ENCODE measurements around the gene NFIA. TPM values are rescaled to one million over a fixed set of nuclear protein-coding genes. Genes with fewer than 3 reads are reported as not detected.

NFIA gene
- polyA plus RNA-seq, 1 donor (not counting 4 experiments of a cell fraction or from before 2014, with no cell fraction given): 14.7 TPM

DNA sequence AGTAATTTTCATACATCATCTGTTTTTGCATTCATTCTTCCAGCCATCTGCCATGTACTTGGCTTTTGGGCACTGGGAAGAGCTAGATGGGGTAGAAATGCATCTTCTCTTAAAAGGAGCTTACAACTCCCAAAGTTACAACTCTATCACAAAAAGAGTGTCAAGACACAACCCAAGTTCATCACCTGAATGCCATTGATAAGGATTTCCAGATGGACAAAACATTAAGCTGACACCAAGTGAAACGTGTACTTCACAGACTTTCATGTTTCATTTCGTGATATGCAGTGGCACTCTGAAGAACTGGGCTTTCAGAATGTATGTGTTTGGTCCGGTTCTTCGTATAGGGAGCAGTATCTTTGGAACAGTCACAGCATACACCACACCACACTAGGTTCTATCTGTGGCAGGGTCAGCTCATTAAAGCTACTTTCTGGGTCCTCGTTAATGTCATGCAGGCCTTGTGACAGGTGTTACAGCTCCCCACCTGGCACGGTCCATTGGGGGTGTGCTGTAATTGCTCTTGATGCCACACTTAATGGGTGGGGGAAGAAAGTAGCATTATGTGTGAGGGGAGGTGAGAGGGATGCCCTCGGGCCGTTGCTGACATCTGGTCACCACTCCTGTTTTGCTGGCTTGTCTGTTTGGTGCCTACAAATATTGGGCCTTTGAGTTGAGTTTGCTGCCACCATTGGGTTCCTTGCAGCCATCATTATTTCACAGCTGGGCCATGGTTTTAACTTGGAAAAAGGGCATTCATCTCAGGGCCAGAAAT lies 164.9 kb downstream of the NFIA start:
- Histone ChIP-seq H2AFZ (ENCODE audit: control insufficient read depth, low read length) (no peak overlapping the region), H3K4me3 (ENCODE audit: control insufficient read depth in 2 of 3, extremely low read depth in 1 of 3, insufficient read depth in 2 of 3, low read depth in 1 of 3, low read length in 3 of 3) (no peak overlapping the region), H3K9me1 (ENCODE audit: control insufficient read depth, extremely low read depth, insufficient read depth, low read length) (no peaks in the 10 kb centered on the region), H3K9ac (ENCODE audit: control insufficient read depth, extremely low read depth, insufficient read depth, low read length) (no peak overlapping the region), H3K4me2 (ENCODE audit: control insufficient read depth, extremely low read depth, insufficient read depth, low read depth, low read length) (no peak overlapping the region), H3K27ac (ENCODE audit: control insufficient read depth, insufficient read depth, low read length) (no peak overlapping the region), H3K9me3 (ENCODE audit: control insufficient read depth, low read depth, low read length) (no peaks in the 10 kb centered on the region), H3K27me3 (ENCODE audit: control insufficient read depth, extremely low read depth, insufficient read depth, low read length) (no peaks in the 10 kb centered on the region), H3K4me1 (ENCODE audit: control insufficient read depth, extremely low read depth, insufficient read depth, low read length) (peaks cover 6% of the 10 kb centered on the region), H4K20me1 (ENCODE audit: control insufficient read depth, extremely low read depth, insufficient read depth, low read length) (no peaks in the 10 kb centered on the region), H3K79me2 (ENCODE audit: control insufficient read depth, insufficient read depth, low read length) (no peaks in the 10 kb centered on the region), H3K36me3 (ENCODE audit: control insufficient read depth in 2 of 2, extremely low read depth in 1 of 2, insufficient read depth in 2 of 2, low read length in 2 of 2) (no peaks in the 10 kb centered on the region)
- no peak for DNase-seq (ENCODE audit: low read depth, low spot score)
- TF ChIP-seq, protein P1, sequence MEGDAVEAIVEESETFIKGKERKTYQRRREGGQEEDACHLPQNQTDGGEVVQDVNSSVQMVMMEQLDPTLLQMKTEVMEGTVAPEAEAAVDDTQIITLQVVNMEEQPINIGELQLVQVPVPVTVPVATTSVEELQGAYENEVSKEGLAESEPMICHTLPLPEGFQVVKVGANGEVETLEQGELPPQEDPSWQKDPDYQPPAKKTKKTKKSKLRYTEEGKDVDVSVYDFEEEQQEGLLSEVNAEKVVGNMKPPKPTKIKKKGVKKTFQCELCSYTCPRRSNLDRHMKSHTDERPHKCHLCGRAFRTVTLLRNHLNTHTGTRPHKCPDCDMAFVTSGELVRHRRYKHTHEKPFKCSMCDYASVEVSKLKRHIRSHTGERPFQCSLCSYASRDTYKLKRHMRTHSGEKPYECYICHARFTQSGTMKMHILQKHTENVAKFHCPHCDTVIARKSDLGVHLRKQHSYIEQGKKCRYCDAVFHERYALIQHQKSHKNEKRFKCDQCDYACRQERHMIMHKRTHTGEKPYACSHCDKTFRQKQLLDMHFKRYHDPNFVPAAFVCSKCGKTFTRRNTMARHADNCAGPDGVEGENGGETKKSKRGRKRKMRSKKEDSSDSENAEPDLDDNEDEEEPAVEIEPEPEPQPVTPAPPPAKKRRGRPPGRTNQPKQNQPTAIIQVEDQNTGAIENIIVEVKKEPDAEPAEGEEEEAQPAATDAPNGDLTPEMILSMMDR (optimal IDR thresholded peaks at IDR 0.05 in 1 of 3, IDR thresholded peaks at IDR 0.05 in 1 of 3, conservative IDR thresholded peaks at IDR 0.05 in 1 of 3; ENCODE audit: extremely low read depth in 1 of 3, insufficient read depth in 2 of 3, low read length in 3 of 3): no peak
- TF ChIP-seq EZH2 (IDR thresholded peaks at IDR 0.05; ENCODE audit: low read length): no peak
- no peak for FAIRE-seq
- dilution Hi-C loops (cut with MboI; ENCODE audit: extremely low pct_ligation_motif_present, low sequenced_read_pairs): no loop called here

DNA sequence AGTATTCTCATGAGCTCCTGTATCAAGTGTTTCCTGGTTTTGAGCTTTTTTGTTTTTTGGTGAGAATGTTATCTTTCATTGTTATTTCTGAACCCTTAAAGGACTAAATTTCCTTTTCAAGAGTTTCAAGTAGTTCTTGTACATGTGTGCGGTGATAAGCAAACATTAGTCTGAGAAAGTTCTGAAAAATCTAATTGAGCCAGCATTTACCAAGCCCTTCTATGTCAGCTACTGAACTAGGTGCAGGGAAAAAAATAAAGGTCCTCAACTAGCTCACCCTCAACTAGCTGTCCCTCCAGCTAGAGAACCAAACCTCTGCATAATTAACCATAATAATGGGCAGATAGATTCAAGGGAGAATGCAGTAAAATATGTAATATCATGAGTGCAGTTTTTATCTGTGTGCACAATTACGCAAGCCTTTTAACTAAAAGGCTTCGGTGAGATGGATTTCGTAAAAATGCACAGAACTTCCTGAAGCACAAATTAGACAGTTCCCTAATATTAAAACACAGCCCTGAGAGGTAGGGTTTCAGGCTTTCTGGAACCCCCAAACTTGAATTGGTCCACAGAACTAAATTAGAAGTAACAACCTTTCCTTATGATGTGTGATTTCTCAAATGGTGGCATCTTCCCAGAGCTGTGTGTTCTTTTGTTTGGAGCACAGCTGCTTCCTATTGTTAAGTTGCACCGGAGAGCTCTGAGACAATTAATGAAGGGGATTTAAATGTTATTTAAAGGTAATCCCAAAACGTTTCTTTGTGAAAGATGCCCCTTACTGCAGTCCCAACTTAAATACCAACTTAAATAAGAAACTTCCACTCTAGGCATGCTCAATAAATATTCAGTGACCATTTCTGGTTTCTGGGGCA lies 165.8 kb downstream of the NFIA start:
- Histone ChIP-seq H3K4me2 (ENCODE audit: control insufficient read depth, extremely low read depth, insufficient read depth, low read depth, low read length) (no peak overlapping the region), H3K4me3 (ENCODE audit: control insufficient read depth in 2 of 3, extremely low read depth in 1 of 3, insufficient read depth in 2 of 3, low read depth in 1 of 3, low read length in 3 of 3) (no peak overlapping the region), H3K79me2 (ENCODE audit: control insufficient read depth, insufficient read depth, low read length) (peaks cover 3% of the 10 kb centered on the region), H3K9ac (ENCODE audit: control insufficient read depth, extremely low read depth, insufficient read depth, low read length) (no peak overlapping the region), H3K27me3 (ENCODE audit: control insufficient read depth, extremely low read depth, insufficient read depth, low read length) (no peaks in the 10 kb centered on the region), H3K4me1 (ENCODE audit: control insufficient read depth, extremely low read depth, insufficient read depth, low read length) (peaks cover 7% of the 10 kb centered on the region), H4K20me1 (ENCODE audit: control insufficient read depth, extremely low read depth, insufficient read depth, low read length) (no peaks in the 10 kb centered on the region), H3K27ac (ENCODE audit: control insufficient read depth, insufficient read depth, low read length) (no peak overlapping the region), H2AFZ (ENCODE audit: control insufficient read depth, low read length) (no peak overlapping the region), H3K9me1 (ENCODE audit: control insufficient read depth, extremely low read depth, insufficient read depth, low read length) (no peaks in the 10 kb centered on the region), H3K9me3 (ENCODE audit: control insufficient read depth, low read depth, low read length) (no peaks in the 10 kb centered on the region), H3K36me3 (ENCODE audit: control insufficient read depth in 2 of 2, extremely low read depth in 1 of 2, insufficient read depth in 2 of 2, low read length in 2 of 2) (no peaks in the 10 kb centered on the region)
- dilution Hi-C loops (cut with MboI; ENCODE audit: extremely low pct_ligation_motif_present, low sequenced_read_pairs): no loop called here
- TF ChIP-seq, protein P1 (optimal IDR thresholded peaks at IDR 0.05 in 1 of 3, IDR thresholded peaks at IDR 0.05 in 1 of 3, conservative IDR thresholded peaks at IDR 0.05 in 1 of 3; ENCODE audit: extremely low read depth in 1 of 3, insufficient read depth in 2 of 3, low read length in 3 of 3): no peak
- no peak for TF ChIP-seq EZH2 (IDR thresholded peaks at IDR 0.05; ENCODE audit: low read length)
- FAIRE-seq (no peak), DNase-seq (ENCODE audit: low read depth, low spot score) (no peak)
